ENCODE results near the gene ISG20.

DNA sequence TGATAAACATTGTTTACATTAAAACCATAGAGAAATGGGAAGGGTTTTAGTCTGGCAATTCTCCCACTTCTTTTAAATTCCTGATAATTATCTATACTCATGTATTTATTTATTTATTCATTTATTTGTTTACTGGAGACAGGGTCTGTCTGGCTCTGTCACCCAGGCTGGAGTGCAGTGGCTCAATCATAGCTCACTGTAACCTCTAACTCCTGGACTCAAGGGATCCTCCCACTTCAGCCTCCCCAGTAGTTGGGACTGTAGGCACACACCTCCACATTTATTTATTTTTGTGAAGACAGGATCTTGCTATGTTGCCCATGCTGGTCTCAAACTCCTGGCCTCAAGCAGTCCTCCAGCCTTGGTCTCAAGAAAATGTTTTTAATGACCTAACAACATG is 20.1 kb upstream of the ISG20 start:
- TF ChIP-seq GATA2 (IDR thresholded peaks at IDR 0.05; ENCODE audit: low read depth, low read length) (no peak), GATA3 (IDR thresholded peaks at IDR 0.05; ENCODE audit: low read depth, low read length) (no peak)
